Activated CD8-positive, alpha-beta memory T cell treated with anti-CD3 and anti-CD28 coated beads, Interleukin-2, amount 10 ng/mL, durations not matched to agents 7 days and 5 days (primary cell): ENCODE measurements around the gene N4BP2L2. TPM values are rescaled to one million over a fixed set of nuclear protein-coding genes. Genes with fewer than 3 reads are reported as not detected.

Experiments used
- ATAC-seq: fragments of 150-1000 bp; cut with Tn5 transposase; one replicate; pipeline ENCODE4 v1.10.0; 2021; ENCODE audit warnings: moderate library complexity
- CTCF ChIA-PET: fragments of 350-600 bp; sonication (Branson Sonifier 250); formaldehyde crosslinking; loops from one replicate; lab custom pipeline; 2021; ENCODE audit warnings: antibody characterized with exemption; lab: Charles Lee
- DNase-seq: peaks from one replicate; pipeline ENCODE4 v3.0.0-alpha.2; 2020
- H3K27ac Mint-ChIP-seq: one replicate; pipeline ENCODE4 v1.8.0; 2021; ENCODE audit warnings: mild to moderate bottlenecking, mixed read lengths
- H3K27me3 Mint-ChIP-seq: one replicate; pipeline ENCODE4 v1.8.0; 2021; ENCODE audit warnings: mixed read lengths
- H3K36me3 Mint-ChIP-seq: one replicate; pipeline ENCODE4 v1.8.0; 2021; ENCODE audit warnings: mild to moderate bottlenecking, mixed read lengths
- H3K4me1 Mint-ChIP-seq: one replicate; pipeline ENCODE4 v1.8.0; 2021; ENCODE audit warnings: mixed read lengths
- H3K4me3 Mint-ChIP-seq: one replicate; pipeline ENCODE4 v1.8.0; 2021; ENCODE audit warnings: mild to moderate bottlenecking, moderate library complexity, mixed read lengths
- H3K9me3 Mint-ChIP-seq: one replicate; pipeline ENCODE4 v1.8.0; 2022; ENCODE audit warnings: low read depth, mixed read lengths
- total RNA-seq, 2 experiments: library from RNA; stranded (reverse); gene quantifications; one replicate each; pipeline ENCODE4 v1.2.3, GENCODE V29; 2021

Gene N4BP2L2
- total RNA-seq, 2 experiments from 2014 or later = 87.9 to 112 TPM

DNA sequence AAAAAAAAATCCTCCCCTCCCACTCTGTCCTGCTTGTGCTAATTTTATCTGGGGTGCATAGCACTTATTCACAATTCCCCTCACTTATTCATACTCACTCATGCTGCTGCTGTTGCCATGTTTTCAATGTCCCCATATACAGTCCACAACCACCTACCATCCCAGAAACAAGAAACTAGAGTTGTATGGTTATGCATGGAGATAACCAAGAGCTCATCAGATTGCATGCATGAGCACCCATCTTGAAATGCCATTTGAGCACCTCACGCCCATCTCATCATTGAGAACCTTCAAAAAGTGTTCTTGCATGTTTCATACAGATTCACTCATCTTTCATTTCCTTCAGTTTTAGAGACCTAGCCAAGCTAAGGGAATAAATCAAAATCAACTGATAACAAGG, 15.1 kb upstream of the N4BP2L2 start:
- peaks cover 3% of the 10 kb centered on the region for H3K9me3 Mint-ChIP-seq
- no peak for ATAC-seq
- no peak overlapping the region for H3K4me3 Mint-ChIP-seq
- CTCF ChIA-PET = interaction anchor here (1.1 to 1.4 kb wide), 2 partner anchors 27 to 97 kb away, joined by 3 read pairs; no protein-coding TSS in a partner anchor
- no peaks in the 10 kb centered on the region for H3K4me1 Mint-ChIP-seq
- H3K36me3 Mint-ChIP-seq = peaks cover 2% of the 10 kb centered on the region
- peaks cover 2% of the 10 kb centered on the region for H3K27me3 Mint-ChIP-seq
- no peak overlapping the region for H3K27ac Mint-ChIP-seq
- no peak for DNase-seq

DNA sequence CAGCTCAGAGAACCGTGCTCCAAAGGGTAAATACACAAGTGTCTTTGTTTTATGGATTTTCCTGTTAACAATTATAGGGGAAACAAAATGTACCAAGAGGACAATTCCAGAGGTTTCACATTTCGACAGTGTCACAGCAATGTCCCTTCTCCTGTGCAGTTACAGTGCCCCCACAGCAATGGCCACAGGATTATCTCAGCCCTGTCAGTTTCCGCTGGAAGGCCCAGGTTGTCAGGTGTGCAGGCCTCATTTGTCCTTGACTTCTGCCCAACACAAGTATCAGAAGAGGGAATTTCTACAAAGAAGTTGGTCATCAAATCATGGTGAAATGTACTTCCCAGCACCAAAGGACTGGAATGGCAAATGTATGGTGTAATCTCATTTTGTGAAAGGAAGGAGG, 11.2 kb upstream of the N4BP2L2 start:
- Mint-ChIP-seq H3K4me3 (no peak overlapping the region), H3K4me1 (no peaks in the 10 kb centered on the region), H3K27ac (no peak overlapping the region), H3K36me3 (peaks cover 2% of the 10 kb centered on the region), H3K27me3 (peaks cover 2% of the 10 kb centered on the region), H3K9me3 (peaks cover 3% of the 10 kb centered on the region)
- DNase-seq = no peak
- CTCF ChIA-PET = no interaction called here
- no peak for ATAC-seq

DNA sequence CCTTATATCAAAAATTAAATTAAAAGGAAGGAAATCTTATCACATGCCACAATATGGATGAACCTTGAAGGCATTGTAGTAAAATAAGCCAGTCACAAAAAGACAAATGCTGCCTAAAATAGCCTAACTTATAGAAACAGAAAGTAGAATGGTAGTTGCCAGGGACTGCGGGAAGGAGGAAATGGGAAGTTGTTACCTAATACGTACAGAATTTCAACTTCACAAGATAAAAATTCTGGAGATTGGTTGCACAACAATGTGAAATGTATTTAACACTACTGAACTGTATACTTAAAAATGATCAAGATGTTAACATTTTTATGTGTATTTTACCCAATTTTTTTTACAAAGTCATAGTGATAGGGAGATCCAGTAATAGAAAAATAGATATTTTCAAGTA, 10.2 kb upstream of the N4BP2L2 start:
- H3K9me3 Mint-ChIP-seq = peaks cover 3% of the 10 kb centered on the region
- no peak overlapping the region for H3K4me3 Mint-ChIP-seq
- no peak for ATAC-seq
- H3K36me3 Mint-ChIP-seq = peaks cover 2% of the 10 kb centered on the region
- peaks cover 2% of the 10 kb centered on the region for H3K27me3 Mint-ChIP-seq
- CTCF ChIA-PET = no interaction called here
- no peak overlapping the region for H3K27ac Mint-ChIP-seq
- no peaks in the 10 kb centered on the region for H3K4me1 Mint-ChIP-seq
- DNase-seq = no peak

DNA sequence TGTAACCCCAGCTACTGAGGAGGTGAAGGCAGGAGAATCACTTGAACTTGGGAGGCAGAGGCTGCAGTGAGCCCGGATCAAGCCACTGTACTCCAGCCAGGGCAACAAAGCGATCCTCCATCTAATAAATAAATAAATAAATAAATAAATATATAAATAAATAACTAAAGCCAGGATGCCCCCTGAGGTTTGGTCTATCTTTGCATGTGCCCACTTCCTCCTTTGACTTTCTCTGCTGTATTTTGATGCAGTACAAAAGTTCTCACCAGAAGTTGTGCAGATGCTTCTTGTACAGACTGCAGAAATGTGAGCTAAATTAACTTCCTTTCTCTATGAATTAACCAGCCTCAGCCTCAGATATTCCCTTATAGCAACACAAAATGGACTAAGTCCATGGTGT, 6.5 kb upstream of the N4BP2L2 start:
- Mint-ChIP-seq H3K27me3 (peaks cover 4% of the 10 kb centered on the region), H3K4me3 (no peak overlapping the region), H3K36me3 (no peaks in the 10 kb centered on the region), H3K27ac (no peak overlapping the region), H3K4me1 (no peaks in the 10 kb centered on the region), H3K9me3 (no peaks in the 10 kb centered on the region)
- CTCF ChIA-PET = no interaction called here
- ATAC-seq (no peak), DNase-seq (no peak)

DNA sequence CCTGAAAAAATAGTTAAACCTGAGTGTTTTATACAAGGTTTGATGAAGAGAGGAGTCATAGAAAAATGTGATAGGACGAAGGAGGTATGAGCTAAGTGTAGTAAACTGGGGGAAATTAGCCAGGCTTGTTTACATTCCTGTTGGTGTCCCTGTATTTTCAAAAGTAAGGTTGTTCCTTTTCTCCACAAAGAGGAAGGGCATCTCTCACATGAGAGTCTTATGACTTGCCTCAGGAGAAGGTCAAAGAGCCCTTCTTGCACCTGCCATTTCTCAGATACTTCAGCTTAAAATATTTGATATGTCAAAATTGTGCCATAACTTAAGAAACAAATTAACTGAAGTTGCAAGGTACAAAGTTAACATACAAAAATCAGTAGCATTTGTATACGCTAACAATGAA, 3.6 kb upstream of the N4BP2L2 start:
- Mint-ChIP-seq H3K36me3 (peaks cover 8% of the 10 kb centered on the region), H3K4me3 (no peak overlapping the region), H3K27ac (no peak overlapping the region), H3K4me1 (peaks cover 12% of the 10 kb centered on the region), H3K27me3 (peaks cover 4% of the 10 kb centered on the region), H3K9me3 (no peaks in the 10 kb centered on the region)
- no peak for DNase-seq
- ATAC-seq = no peak
- CTCF ChIA-PET = interaction anchor here (0.6 to 1.0 kb wide), 2 partner anchors 39 to 75 kb away, joined by 3 read pairs; no protein-coding TSS in a partner anchor

DNA sequence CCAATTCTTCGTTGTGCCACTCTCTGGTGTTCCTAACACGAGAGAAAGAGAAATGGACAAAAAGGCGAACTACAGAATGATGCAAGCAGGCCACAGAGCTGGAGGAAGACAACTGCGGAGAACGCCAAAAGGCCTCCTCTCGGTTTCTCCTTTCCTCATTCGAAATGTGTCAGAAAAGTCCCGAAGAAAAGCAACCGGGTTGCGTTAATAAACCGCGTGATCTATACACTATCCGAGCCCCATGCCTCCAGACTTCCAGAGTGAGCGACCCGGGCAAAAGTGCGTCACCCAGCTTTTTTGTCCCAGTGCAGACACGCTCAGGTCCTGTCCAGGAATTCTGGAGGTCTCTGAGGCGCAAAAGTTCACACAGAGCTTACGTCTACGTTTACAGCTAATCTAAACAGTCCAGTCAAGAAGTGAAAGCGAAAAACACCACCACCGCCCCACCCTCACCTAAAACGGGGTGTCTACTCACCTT, 413 bp downstream of the N4BP2L2 start:
- Mint-ChIP-seq H3K36me3 (peaks cover 38% of the 10 kb centered on the region), H3K4me1 (peaks cover 47% of the 10 kb centered on the region), H3K9me3 (no peaks in the 10 kb centered on the region), H3K27me3 (peaks cover 4% of the 10 kb centered on the region), H3K27ac (peak overlapping the region; percentile 98), H3K4me3 (peak overlapping the region; percentile 91)
- CTCF ChIA-PET = interaction anchor here (0.9 to 1.9 kb wide), 6 partner anchors 8 to 110 kb away, joined by 3 to 6 read pairs (median 5); partner anchors contain the start of genes N4BP2L1 and PDS5B
- peak; percentile 90 for ATAC-seq
- DNase-seq = peak; percentile 88

DNA sequence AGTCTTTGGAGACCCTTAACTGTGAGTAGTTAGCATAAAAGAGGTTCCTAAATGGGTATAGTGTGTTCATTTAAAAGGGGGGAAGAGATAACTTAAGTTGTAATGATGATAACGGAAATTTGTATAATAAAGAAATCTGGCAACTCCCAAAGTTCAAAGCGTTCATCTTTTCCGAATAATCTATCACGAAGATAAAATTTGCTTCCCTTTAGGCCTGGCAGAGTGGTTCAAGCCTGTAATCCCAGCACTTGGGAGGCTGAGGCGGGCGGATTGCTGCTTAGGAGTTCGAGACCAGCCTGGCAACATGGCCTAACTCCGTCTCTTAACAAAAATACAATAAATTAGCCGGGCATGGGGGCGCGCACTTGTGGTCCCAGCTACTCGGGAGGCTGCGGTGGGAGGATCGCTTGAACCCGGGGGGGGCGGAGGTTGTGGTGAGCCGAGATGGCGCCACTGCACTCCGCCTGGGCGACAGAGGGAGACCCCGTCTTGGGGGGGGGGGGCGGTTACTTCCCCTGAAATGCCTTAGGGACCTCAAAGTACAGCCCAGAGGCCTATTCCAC, 934 bp downstream of the N4BP2L2 start:
- H3K36me3 Mint-ChIP-seq = peaks cover 40% of the 10 kb centered on the region
- H3K9me3 Mint-ChIP-seq = no peaks in the 10 kb centered on the region
- peaks cover 4% of the 10 kb centered on the region for H3K27me3 Mint-ChIP-seq
- peak; percentile 71 for DNase-seq
- ATAC-seq = no peak
- CTCF ChIA-PET = interaction anchor here (0.9 to 1.9 kb wide), 5 partner anchors 43 to 110 kb away, joined by 3 to 6 read pairs (median 4); partner anchors contain the start of genes N4BP2L1 and PDS5B
- H3K4me1 Mint-ChIP-seq = peaks cover 51% of the 10 kb centered on the region
- H3K27ac Mint-ChIP-seq = peak overlapping the region; percentile 98
- H3K4me3 Mint-ChIP-seq = peak overlapping the region; percentile 91

DNA sequence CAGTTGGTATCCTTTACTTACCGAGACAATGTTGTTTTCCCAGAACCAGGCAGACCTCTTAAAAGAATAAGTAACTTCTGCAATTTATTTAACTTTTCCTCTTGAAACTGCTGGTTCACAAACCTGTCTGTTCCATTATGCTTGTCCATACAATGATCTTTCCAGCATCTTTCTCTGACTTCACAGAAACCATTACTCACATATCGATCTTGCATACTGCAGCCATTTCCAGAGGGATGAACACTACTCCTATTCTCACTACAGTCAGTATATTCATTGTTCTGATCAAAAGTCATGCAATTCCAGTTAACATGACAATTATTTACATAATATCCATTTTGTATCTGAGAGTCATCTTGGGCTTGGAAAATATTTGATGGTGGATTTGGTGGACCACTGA, 2.8 kb downstream of the N4BP2L2 start:
- CTCF ChIA-PET = no interaction called here
- Mint-ChIP-seq H3K27ac (peak overlapping the region; percentile 1), H3K27me3 (no peaks in the 10 kb centered on the region), H3K9me3 (no peaks in the 10 kb centered on the region), H3K36me3 (peaks cover 40% of the 10 kb centered on the region), H3K4me1 (peaks cover 67% of the 10 kb centered on the region), H3K4me3 (no peak overlapping the region)
- DNase-seq (no peak), ATAC-seq (no peak)

DNA sequence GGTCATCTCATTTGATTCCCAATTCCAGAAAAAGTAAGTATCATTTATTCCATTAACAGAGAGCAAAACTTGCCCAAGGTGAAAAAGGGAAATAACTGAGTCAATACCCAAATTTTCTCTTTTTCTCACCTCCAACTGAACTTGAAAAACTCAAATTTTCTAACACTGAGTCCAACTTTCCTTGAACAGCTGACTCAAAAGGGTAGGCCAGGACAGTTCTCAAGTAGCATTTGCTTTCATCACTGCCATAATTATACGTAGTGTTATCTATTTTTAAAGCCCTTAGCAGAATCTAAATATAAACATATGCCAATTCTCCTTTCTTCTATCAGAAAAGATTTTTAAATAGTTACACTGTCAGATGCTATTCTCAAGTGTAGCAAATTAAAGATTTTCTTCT, 3.5 kb downstream of the N4BP2L2 start:
- no peaks in the 10 kb centered on the region for H3K27me3 Mint-ChIP-seq
- peaks cover 70% of the 10 kb centered on the region for H3K4me1 Mint-ChIP-seq
- peak overlapping the region; percentile 72 for H3K27ac Mint-ChIP-seq
- H3K4me3 Mint-ChIP-seq = peak overlapping the region; percentile 44
- no peak for DNase-seq
- H3K36me3 Mint-ChIP-seq = peaks cover 40% of the 10 kb centered on the region
- no peaks in the 10 kb centered on the region for H3K9me3 Mint-ChIP-seq
- CTCF ChIA-PET = no interaction called here
- ATAC-seq = no peak

DNA sequence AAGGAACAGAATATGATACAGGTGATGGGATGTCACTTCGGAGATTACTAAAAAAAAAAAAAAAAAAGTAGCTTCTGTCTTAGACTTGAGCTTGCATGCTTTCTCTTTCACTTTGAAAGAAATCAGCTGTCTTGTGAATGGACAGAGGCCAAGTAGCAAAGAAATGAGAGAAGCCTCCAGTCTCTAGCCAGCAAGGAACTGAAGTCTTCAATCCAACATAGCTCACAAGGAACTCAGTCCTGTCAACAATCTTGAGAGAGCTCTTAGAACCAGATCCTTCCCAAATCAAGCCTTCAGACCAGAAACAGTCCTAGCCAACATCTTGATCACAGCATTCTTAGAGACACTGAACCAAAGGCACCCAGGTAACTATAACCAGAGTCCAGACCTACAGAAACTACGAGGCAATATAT, 7.7 kb downstream of the N4BP2L2 start:
- Mint-ChIP-seq H3K4me3 (peak overlapping the region; percentile 73), H3K27me3 (no peaks in the 10 kb centered on the region), H3K9me3 (no peaks in the 10 kb centered on the region), H3K4me1 (peaks cover 65% of the 10 kb centered on the region), H3K36me3 (peaks cover 41% of the 10 kb centered on the region), H3K27ac (peak overlapping the region; percentile 89)
- DNase-seq (no peak), ATAC-seq (peak; percentile 73)
- CTCF ChIA-PET = interaction anchor here (1.4 to 1.5 kb wide), 2 partner anchors 8 to 55 kb away, joined by 5 to 6 read pairs; partner anchors contain the start of genes N4BP2L2 and PDS5B

DNA sequence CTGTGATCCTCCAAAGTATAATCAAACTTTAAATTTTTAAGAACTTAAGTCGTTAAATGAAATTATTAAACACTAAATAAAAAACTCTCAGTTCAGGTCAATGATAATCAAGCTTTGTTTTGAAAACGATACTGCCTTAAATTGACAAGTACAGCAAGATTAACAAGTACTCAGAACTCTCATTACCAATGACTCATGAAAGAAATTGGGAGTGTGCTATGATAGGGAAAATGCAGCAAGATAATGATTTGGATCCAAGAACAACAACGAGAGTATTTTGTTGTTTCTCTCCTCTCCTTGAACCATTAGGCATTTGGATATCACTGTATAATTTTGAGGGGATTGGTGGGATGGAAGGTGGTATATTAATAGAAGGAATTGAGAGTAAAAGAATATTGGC, 10.2 kb downstream of the N4BP2L2 start:
- no peak overlapping the region for H3K4me3 Mint-ChIP-seq
- ATAC-seq (no peak), DNase-seq (no peak)
- H3K27ac Mint-ChIP-seq = no peak overlapping the region
- peaks cover 43% of the 10 kb centered on the region for H3K4me1 Mint-ChIP-seq
- no peaks in the 10 kb centered on the region for H3K27me3 Mint-ChIP-seq
- CTCF ChIA-PET = no interaction called here
- H3K36me3 Mint-ChIP-seq = peaks cover 37% of the 10 kb centered on the region
- no peaks in the 10 kb centered on the region for H3K9me3 Mint-ChIP-seq

DNA sequence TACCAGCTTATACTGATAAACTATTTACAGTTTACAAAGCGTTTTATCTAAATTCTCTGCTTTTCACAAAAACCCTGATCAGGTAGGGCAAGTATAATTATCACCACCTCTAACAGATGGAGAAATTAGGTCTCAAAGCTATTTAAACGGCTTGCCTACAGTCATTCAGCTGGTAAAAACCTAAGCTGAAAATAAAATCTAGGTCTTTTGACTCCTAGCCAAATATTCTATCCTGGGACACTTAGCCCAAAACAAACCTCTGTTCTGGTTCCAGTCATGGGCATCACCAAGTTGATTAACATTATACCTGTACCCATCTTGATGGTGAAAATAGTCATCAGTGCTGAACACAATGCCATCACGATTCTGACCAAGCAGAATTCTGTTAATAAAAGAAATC, 11.4 kb downstream of the N4BP2L2 start:
- Mint-ChIP-seq H3K4me3 (no peak overlapping the region), H3K9me3 (no peaks in the 10 kb centered on the region), H3K27ac (no peak overlapping the region), H3K27me3 (no peaks in the 10 kb centered on the region), H3K36me3 (peaks cover 40% of the 10 kb centered on the region), H3K4me1 (peaks cover 39% of the 10 kb centered on the region)
- ATAC-seq (no peak), DNase-seq (no peak)
- CTCF ChIA-PET = no interaction called here

DNA sequence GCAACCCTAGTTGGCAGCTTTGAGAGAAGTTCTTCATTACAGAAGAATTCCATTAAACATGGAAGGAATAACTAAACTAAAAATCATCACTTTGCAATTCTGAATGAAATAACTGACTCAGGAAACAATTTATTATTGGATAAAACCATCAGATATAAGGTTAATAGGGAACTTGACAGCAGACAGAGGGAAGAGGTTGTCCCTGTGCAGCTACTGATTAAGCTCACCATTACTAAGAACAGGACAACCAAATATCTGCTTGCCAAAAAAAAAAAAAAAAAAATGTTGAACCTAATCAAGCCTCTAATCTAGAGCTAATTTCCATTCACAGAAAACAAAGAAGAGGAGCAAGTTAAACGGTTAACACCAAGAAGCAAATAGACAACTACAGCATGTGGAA, 12.8 kb downstream of the N4BP2L2 start:
- Mint-ChIP-seq H3K27me3 (no peaks in the 10 kb centered on the region), H3K4me1 (peaks cover 34% of the 10 kb centered on the region), H3K27ac (no peak overlapping the region), H3K36me3 (peaks cover 48% of the 10 kb centered on the region), H3K4me3 (no peak overlapping the region), H3K9me3 (no peaks in the 10 kb centered on the region)
- no peak for ATAC-seq
- DNase-seq = no peak
- CTCF ChIA-PET = no interaction called here

DNA sequence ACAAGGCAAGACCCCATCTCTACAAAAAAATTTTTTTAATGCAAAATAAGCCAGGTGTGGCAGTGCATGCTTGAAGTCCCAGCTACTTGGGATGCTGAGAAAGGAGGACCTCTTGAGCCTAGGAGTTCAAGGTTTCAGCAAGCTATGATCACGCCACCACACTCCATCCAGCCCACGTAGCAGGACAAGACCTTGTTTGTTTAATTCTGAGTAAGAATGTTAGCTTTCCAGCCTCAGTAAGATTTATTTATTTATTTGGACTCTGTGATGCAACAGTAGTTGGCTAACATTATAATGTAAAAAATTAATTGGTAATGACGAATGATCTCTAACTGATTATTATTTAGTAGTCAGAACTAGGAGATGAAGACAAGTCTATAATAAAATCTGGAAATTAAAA, 23.3 kb downstream of the N4BP2L2 start:
- no peak overlapping the region for H3K27ac Mint-ChIP-seq
- H3K4me3 Mint-ChIP-seq = no peak overlapping the region
- no peak for DNase-seq
- H3K9me3 Mint-ChIP-seq = no peaks in the 10 kb centered on the region
- peaks cover 7% of the 10 kb centered on the region for H3K4me1 Mint-ChIP-seq
- no peak for ATAC-seq
- H3K36me3 Mint-ChIP-seq = peaks cover 41% of the 10 kb centered on the region
- CTCF ChIA-PET = no interaction called here
- no peaks in the 10 kb centered on the region for H3K27me3 Mint-ChIP-seq
